H1 (cell line): ENCODE results near the gene CEP152. TPM values are rescaled to one million over a fixed set of nuclear protein-coding genes. Genes with fewer than 3 reads are reported as not detected.

Source experiments
- EGR1 ChIP-seq: IDR thresholded peaks from 2 replicates; pipeline ENCODE4 v1.6.1; 2011; ENCODE audit warnings: low read depth, low read length, borderline replicate concordance
- GTF2F1 ChIP-seq: IDR thresholded peaks from 2 replicates; pipeline ENCODE4 v1.6.1; 2012; ENCODE audit warnings: low read depth, low read length, improper control_type of control experiment, borderline replicate concordance
- KDM4A ChIP-seq: IDR thresholded peaks from one replicate; pipeline ENCODE4 v1.7.1; 2012; ENCODE audit warnings: low read depth, mild to moderate bottlenecking, moderate library complexity, low read length, inconsistent platforms; ENCODE audit not compliant: severe bottlenecking
- MAFK ChIP-seq: IDR thresholded peaks from 2 replicates; pipeline ENCODE4 v1.6.1; 2012; ENCODE audit warnings: low read depth, mild to moderate bottlenecking, improper control_type of control experiment, low read length
- SIN3A ChIP-seq, 2 experiments: IDR thresholded peaks in 1 of 2; conservative IDR thresholded peaks in 1 of 2; 2 replicates each; pipeline ENCODE4 v1.6.1; 2011 to 2012; ENCODE audit warnings: low read length in 2 of 2, improper control_type of control experiment in 1 of 2, low read depth in 1 of 2, mild to moderate bottlenecking in 1 of 2
- TEAD4 ChIP-seq: IDR thresholded peaks from 2 replicates; pipeline ENCODE4 v1.6.1; 2012; ENCODE audit warnings: low read depth, low read length, inconsistent platforms, mixed read lengths
- ZNF274 ChIP-seq: IDR thresholded peaks from 2 replicates; pipeline ENCODE4 v1.7.0; 2012; ENCODE audit warnings: low read length, borderline replicate concordance; ENCODE audit errors: extremely low read depth
- polyA plus RNA-seq, 7 experiments: library from polyadenylated mRNA; depleted of rRNA in 3 of 7; stranded (reverse) in 5 of 7; unstranded in 2 of 7; fragments of >200 nt in 5 of 7; fragments of 200-250 nt in 2 of 7; gene quantifications; 1 replicate in 5 of 7; 2 replicates in 1 of 7; 4 replicates in 1 of 7; pipeline versions ENCODE4 v1.2.1 to v1.2.3, GENCODE V29; 2011 to 2013; ENCODE audit warnings: missing spikeins in 2 of 7, mixed read lengths in 2 of 7
- total RNA-seq: library from RNA; stranded (reverse); fragmentation: NEBNext Ultra II Directional; extraction: Animal tissue kit (Norgen Biotek cat#: 25700); gene quantifications from 2 replicates; pipeline ENCODE4 v1.2.1, GENCODE V29; 2021

CEP152 gene
- total and polyA plus RNA-seq, 2 of the 8 experiments (the other 6 are each of a cell fraction or from before 2014, with no cell fraction given), result 1.4 to 16.2 TPM

- TF ChIP-seq ZNF274 (no peak), KDM4A (no peak), EGR1 (no peak), GTF2F1 (no peak), MAFK (no peak), TEAD4 (no peak), SIN3A (conservative IDR thresholded peaks at IDR 0.05 in 1 of 2, IDR thresholded peaks at IDR 0.05 in 1 of 2; ENCODE audit: low read depth in 1 of 2, low read length in 2 of 2) (no peak)
Observed at GRCh38 chr15:48702569-48703236, 108.2 kb downstream of the CEP152 start (continued).
